OCI-LY7 (cell line): Measurements from ENCODE around the gene MRPL3.

Experiments used
- EZH2phosphoT487 ChIP-seq: fragments of 200-600 bp; sonication (generic); IDR thresholded peaks from 2 replicates; pipeline ENCODE4 v1.6.1; 2018; ENCODE audit warnings: low read depth, borderline replicate concordance, mild to moderate bottlenecking, mixed run types, antibody characterized with exemption, low read length, moderate library complexity, mixed read lengths
- TF ChIP-seq, protein P1 (sequence below): fragments of 200-600 bp; sonication (generic); conservative IDR thresholded peaks from 2 replicates; pipeline ENCODE4 v1.5.1; 2014; ENCODE audit warnings: mild to moderate bottlenecking, antibody characterized with exemption, low read length, moderate library complexity, mixed read lengths

DNA sequence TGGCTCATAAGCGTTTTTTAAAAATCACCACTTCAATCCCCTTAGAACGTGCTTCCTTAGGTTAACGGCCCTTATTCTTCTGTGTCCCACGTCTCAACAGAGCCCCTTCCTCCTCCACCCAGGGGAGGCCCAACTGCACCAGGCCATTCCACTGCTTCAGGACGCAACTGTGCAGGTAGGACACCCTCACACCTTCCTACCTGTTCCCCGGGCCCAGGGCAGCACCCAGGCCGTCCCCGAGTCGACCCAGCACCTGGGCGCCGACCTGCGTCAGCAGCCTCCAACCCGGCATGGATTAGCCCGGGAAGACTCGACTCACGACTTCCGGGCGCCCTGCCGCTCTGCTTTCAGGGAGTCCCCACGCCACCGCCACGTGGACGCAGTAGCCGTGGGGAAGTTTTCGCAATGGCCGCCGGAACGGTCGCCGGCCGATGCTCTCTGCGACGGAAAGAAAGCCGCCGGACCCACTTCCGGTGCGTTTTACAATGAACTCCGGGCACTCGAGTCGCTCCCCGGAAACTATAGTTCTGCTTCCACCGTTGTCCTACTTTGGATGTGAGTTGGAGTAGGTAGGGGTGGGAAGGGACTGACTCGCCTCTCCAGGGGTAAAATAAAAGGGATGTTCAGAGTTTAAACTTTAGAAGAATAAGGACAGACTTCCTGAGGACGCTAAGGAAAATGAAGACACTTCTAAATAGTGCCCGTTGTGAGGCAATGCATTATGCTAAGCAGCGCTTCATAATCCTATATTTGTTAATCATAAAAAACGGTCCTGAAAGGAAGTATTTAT lies at the start of gene MRPL3:
- TF ChIP-seq EZH2phosphoT487 = no peak
- TF ChIP-seq, protein P1, sequence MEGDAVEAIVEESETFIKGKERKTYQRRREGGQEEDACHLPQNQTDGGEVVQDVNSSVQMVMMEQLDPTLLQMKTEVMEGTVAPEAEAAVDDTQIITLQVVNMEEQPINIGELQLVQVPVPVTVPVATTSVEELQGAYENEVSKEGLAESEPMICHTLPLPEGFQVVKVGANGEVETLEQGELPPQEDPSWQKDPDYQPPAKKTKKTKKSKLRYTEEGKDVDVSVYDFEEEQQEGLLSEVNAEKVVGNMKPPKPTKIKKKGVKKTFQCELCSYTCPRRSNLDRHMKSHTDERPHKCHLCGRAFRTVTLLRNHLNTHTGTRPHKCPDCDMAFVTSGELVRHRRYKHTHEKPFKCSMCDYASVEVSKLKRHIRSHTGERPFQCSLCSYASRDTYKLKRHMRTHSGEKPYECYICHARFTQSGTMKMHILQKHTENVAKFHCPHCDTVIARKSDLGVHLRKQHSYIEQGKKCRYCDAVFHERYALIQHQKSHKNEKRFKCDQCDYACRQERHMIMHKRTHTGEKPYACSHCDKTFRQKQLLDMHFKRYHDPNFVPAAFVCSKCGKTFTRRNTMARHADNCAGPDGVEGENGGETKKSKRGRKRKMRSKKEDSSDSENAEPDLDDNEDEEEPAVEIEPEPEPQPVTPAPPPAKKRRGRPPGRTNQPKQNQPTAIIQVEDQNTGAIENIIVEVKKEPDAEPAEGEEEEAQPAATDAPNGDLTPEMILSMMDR = no peak
